Vagina (tissue), 2 donors: Measurements from ENCODE around the gene MTHFD1L.

ENCODE experiments used
- POLR2AphosphoS5 ChIP-seq, 2 donors: sonication (generic); formaldehyde crosslinking; IDR thresholded peaks; one replicate each; pipeline ENCODE4 v1.9.0; 2017; ENCODE audit warnings: antibody characterized with exemption in 2 of 2, mild to moderate bottlenecking in 2 of 2, low read depth in 1 of 2; ENCODE audit not compliant: insufficient read depth in 1 of 2
- TF ChIP-seq, protein P1 (sequence below), 3 experiments: fragments of 450-650 bp in 2 of 3; fragments of 200-600 bp in 1 of 3; sonication (generic) in 1 of 3; IDR thresholded peaks; one replicate each; pipeline ENCODE4 v1.5.1; 2017 to 2019; ENCODE audit warnings: antibody characterized with exemption in 3 of 3, mild to moderate bottlenecking in 2 of 3, moderate library complexity in 2 of 3

- TF ChIP-seq, protein P1, sequence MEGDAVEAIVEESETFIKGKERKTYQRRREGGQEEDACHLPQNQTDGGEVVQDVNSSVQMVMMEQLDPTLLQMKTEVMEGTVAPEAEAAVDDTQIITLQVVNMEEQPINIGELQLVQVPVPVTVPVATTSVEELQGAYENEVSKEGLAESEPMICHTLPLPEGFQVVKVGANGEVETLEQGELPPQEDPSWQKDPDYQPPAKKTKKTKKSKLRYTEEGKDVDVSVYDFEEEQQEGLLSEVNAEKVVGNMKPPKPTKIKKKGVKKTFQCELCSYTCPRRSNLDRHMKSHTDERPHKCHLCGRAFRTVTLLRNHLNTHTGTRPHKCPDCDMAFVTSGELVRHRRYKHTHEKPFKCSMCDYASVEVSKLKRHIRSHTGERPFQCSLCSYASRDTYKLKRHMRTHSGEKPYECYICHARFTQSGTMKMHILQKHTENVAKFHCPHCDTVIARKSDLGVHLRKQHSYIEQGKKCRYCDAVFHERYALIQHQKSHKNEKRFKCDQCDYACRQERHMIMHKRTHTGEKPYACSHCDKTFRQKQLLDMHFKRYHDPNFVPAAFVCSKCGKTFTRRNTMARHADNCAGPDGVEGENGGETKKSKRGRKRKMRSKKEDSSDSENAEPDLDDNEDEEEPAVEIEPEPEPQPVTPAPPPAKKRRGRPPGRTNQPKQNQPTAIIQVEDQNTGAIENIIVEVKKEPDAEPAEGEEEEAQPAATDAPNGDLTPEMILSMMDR (IDR thresholded peaks at IDR 0.05): no peak
- no peak for TF ChIP-seq POLR2AphosphoS5 (IDR thresholded peaks at IDR 0.05; ENCODE audit: insufficient read depth in 1 of 2, low read depth in 1 of 2)
Measured at GRCh38 chr6:150844371-150844770, 21.1 kb upstream of the MTHFD1L start.
